Body of pancreas (tissue), 4 donors: Measurements from ENCODE around the gene RPL12. TPM values are rescaled to one million over a fixed set of nuclear protein-coding genes. Genes with fewer than 3 reads are reported as not detected.

Experiments used
- ATAC-seq: fragments of 150-250 bp; one replicate; pipeline ENCODE4 v1.9.1; 2016
- DNase-seq, 4 donors: peaks; one replicate each; pipeline ENCODE4 v3.0.0-alpha.2; 2019
- H3K27ac ChIP-seq, 4 donors: fragments of 200-600 bp; sonication (generic); 1 replicate in 3 of 4; 2 replicates in 1 of 4; pipeline versions ENCODE4 v1.5.1 to v1.6.1; 2016 to 2019; ENCODE audit warnings: mild to moderate bottlenecking in 1 of 4, mixed read lengths in 1 of 4, moderate library complexity in 1 of 4
- H3K27me3 ChIP-seq, 2 donors: fragments of 200-600 bp; sonication (generic); one replicate each; pipeline ENCODE4 v1.6.0; 2016; ENCODE audit warnings: mild to moderate bottlenecking in 1 of 2
- H3K36me3 ChIP-seq, 2 donors: fragments of 200-600 bp; sonication (generic); replicated peaks in 1 of 2; 2 replicates each; pipeline ENCODE4 v1.5.1; 2016; ENCODE audit warnings: low read depth in 2 of 2; ENCODE audit not compliant: insufficient read depth in 1 of 2
- H3K4me1 ChIP-seq: fragments of 200-600 bp; sonication (generic); one replicate; pipeline ENCODE4 v1.6.0; 2016
- H3K4me3 ChIP-seq, 2 donors: fragments of 200-600 bp; sonication (generic); 1 replicate in 1 of 2; 2 replicates in 1 of 2; pipeline ENCODE4 v1.5.1; 2016 to 2019
- H3K9me3 ChIP-seq, 3 donors: fragments of 200-600 bp; sonication (generic); 1 replicate in 2 of 3; 2 replicates in 1 of 3; pipeline ENCODE4 v1.5.1; 2016
- CTCF ChIP-seq, 7 experiments: fragments of 450-650 bp in 4 of 7; fragments of 200-600 bp in 3 of 7; sonication (generic) in 3 of 7; IDR thresholded peaks; one replicate each; pipeline ENCODE4 v1.5.1; 2016 to 2019; ENCODE audit warnings: antibody characterized with exemption in 7 of 7
- POLR2A ChIP-seq, 3 donors: fragments of 450-650 bp; IDR thresholded peaks; one replicate each; pipeline ENCODE4 v1.6.1; 2016; ENCODE audit warnings: antibody characterized with exemption in 3 of 3, mild to moderate bottlenecking in 2 of 3
- WGBS, 2 donors: methylation state at CpG; one replicate each; pipeline ENCODE4 v1.1.5; 2017; 5-methylcytosine and 5-hydroxymethylcytosine counted together
- intact Hi-C: fragments of 100-400 bp; cut with DNase I; formaldehyde crosslinking; loops from one replicate; pipeline ENCODE4 v1.15.1; 2023
- total RNA-seq, 2 donors: library from RNA; depleted of rRNA; stranded (reverse); fragments of >200 nt; gene quantifications; one replicate each; pipeline ENCODE4 v1.1.0, GENCODE V29; 2016

Gene RPL12
- total RNA-seq, 2 donors from 2014 or later, result 994 to 1,261 TPM

- TF ChIP-seq CTCF (IDR thresholded peaks at IDR 0.05) (peak in 6 of 7 experiments; percentile 14 to 36 (median 27)), POLR2A (IDR thresholded peaks at IDR 0.05) (no peak)
- ATAC-seq, result no peak
- H3K4me3 ChIP-seq, result no peak overlapping the region
- no peak overlapping the region for H3K27ac ChIP-seq
- intact Hi-C loops, result no loop called here
- no peaks in the 10 kb centered on the region for H3K27me3 ChIP-seq
- no peaks in the 10 kb centered on the region for H3K36me3 ChIP-seq
- WGBS, 2 donors, result 51 to 60% methylated on average over 6 of the region's 6 CpGs
- no peaks in the 10 kb centered on the region for H3K9me3 ChIP-seq
- H3K4me1 ChIP-seq, result peaks cover 15% of the 10 kb centered on the region
- peak in 3 of 4 donors; percentile 41 to 58 (median 45) for DNase-seq
Measured at GRCh38 chr9:127455324-127455992, 4.3 kb upstream of the RPL12 start.

GRCh38 chr9:127452691-127453090 lies 1.5 kb upstream of the RPL12 start:
- WGBS, 2 donors, result 11 to 22% methylated on average over 4 of the region's 4 CpGs
- peaks cover 38% of the 10 kb centered on the region for H3K4me1 ChIP-seq
- ATAC-seq, result peak; percentile 58

GRCh38 chr9:127451858-127452656 lies 851 bp upstream of the RPL12 start:
- Histone ChIP-seq H3K9me3 (no peaks in the 10 kb centered on the region), H3K36me3 (peaks cover 1 to 10% of the 10 kb centered on the region in 2 donors), H3K27ac (peak overlapping the region; percentile 77 to 90 (median 84)), H3K4me3 (peak overlapping the region; percentile 49 to 61), H3K27me3 (no peaks in the 10 kb centered on the region), H3K4me1 (peaks cover 38% of the 10 kb centered on the region)
- DNase-seq (peak; percentile 27 to 49 (median 37)), ATAC-seq (peak; percentile 18)
- intact Hi-C loops, result no loop called here
- no peak for TF ChIP-seq POLR2A (IDR thresholded peaks at IDR 0.05)
- TF ChIP-seq CTCF (IDR thresholded peaks at IDR 0.05), result no peak
- WGBS, 2 donors, result 9 to 15% methylated on average over 9 to 29 of the region's 29 CpGs

More at GRCh38 chr9:127452691-127453090, 1.5 kb upstream of the RPL12 start:
- H3K4me3 ChIP-seq, result no peak overlapping the region
- H3K9me3 ChIP-seq, result no peaks in the 10 kb centered on the region
- H3K36me3 ChIP-seq, result peaks cover 0 to 4% of the 10 kb centered on the region in 2 donors
- TF ChIP-seq POLR2A (IDR thresholded peaks at IDR 0.05) (no peak), CTCF (IDR thresholded peaks at IDR 0.05) (no peak)
- intact Hi-C loops, result no loop called here
- H3K27ac ChIP-seq, result peak overlapping the region; percentile 77 to 90 (median 84)
- no peaks in the 10 kb centered on the region for H3K27me3 ChIP-seq
- peak; percentile 87 to 94 (median 92) for DNase-seq

- Histone ChIP-seq H3K4me3 (peak overlapping the region; percentile 49 to 61), H3K9me3 (no peaks in the 10 kb centered on the region), H3K27me3 (no peaks in the 10 kb centered on the region), H3K4me1 (peaks cover 38% of the 10 kb centered on the region), H3K36me3 (peaks cover 5 to 14% of the 10 kb centered on the region in 2 donors), H3K27ac (peak overlapping the region; percentile 77 to 90 (median 84))
- intact Hi-C loops, result no loop called here
- ATAC-seq, result no peak
- WGBS, 2 donors, result 0% methylated on average over 14 of the region's 14 CpGs; no CpG with 5 or more reads in 1 of the 2 donors
- no peak for TF ChIP-seq CTCF (IDR thresholded peaks at IDR 0.05)
- no peak for TF ChIP-seq POLR2A (IDR thresholded peaks at IDR 0.05)
- peak in 1 of 4 donors; percentile 50 for DNase-seq
Measured at GRCh38 chr9:127451608-127451857, 327 bp upstream of the RPL12 start.
